ENCODE data around the gene AFP.

AFP gene

DNA sequence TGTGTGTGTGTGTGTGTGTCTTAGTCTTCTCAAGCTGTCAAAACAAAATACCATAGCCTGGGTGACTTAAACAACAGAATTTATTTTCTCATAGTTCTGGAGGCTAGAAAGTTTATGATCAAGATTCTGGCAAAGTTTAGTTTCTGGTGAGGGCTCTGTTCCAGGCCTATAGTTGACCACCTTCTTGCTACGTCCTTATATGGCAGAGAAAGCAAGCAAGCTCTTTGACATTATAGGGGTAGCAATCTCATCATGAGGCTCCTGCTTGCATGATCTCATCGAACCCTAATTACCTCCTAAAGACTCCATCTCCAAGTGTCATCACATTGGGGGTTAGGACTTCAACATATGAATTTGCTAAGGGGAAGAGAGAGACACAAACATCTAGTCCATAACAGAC, 6.9 kb upstream of the AFP start:
- H3K27me3 ChIP-seq (ENCODE audit: insufficient read depth, low read length), result no peaks in the 10 kb centered on the region

DNA sequence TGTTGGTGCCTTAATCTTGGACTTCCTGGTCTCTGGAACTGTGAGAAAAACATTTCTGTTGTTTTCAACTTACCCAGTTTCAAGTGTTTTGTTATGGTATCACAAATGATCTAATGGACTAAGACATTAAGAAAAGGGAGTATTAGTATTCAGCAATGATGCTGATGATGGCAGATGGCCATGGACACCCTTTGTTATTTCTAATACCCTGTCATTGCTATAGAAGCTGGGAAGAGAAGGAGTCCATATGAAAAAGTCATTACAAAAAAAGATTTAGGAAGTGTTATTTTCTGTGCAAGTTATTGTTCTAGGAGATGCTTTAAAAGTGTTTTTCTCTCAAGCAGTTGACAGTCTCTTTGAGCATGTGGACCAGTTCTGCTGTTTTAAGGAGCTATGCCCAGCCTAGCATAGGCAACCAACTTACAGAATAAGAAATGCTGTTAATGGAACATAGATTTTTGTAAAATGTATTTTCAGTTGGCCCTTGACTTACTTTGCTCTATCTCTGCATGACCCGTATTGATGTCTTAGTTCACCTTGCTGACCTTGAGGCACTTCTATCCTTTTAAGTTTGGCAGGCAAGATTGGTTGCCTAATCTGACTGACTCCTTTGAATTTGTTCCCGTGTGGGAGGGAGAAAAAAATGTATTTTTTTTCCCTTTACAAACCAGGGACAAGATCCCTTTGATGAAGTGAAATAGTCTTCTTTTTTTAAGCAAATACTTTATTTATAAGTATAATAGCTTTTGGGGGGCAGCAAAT, 6.0 kb upstream of the AFP start:
- Histone ChIP-seq H3K4me3 (ENCODE audit: low read length) (no peak overlapping the region), H3K4me1 (ENCODE audit: insufficient read depth, low read length) (no peaks in the 10 kb centered on the region), H3K27me3 (ENCODE audit: insufficient read depth, low read length) (no peaks in the 10 kb centered on the region), H3K9me3 (ENCODE audit: insufficient read depth, low read depth, low read length) (no peaks in the 10 kb centered on the region), H3K27ac (ENCODE audit: low read depth, low read length) (no peak overlapping the region), H3K9ac (ENCODE audit: low read depth, low read length) (no peak overlapping the region), H3K36me3 (ENCODE audit: insufficient read depth, low read length) (no peaks in the 10 kb centered on the region)
- 92% methylated on average over 1 of the region's 2 CpGs for WGBS

More for the DNA sequence above, 6.9 kb upstream of the AFP start:
- Histone ChIP-seq H3K9me3 (ENCODE audit: insufficient read depth, low read depth, low read length) (no peaks in the 10 kb centered on the region), H3K4me3 (ENCODE audit: low read length) (no peak overlapping the region), H3K27ac (ENCODE audit: low read depth, low read length) (no peak overlapping the region), H3K4me1 (ENCODE audit: insufficient read depth, low read length) (no peaks in the 10 kb centered on the region), H3K36me3 (ENCODE audit: insufficient read depth, low read length) (no peaks in the 10 kb centered on the region), H3K9ac (ENCODE audit: low read depth, low read length) (no peak overlapping the region)
- WGBS, result 90% methylated on average over 1 of the region's 2 CpGs

DNA sequence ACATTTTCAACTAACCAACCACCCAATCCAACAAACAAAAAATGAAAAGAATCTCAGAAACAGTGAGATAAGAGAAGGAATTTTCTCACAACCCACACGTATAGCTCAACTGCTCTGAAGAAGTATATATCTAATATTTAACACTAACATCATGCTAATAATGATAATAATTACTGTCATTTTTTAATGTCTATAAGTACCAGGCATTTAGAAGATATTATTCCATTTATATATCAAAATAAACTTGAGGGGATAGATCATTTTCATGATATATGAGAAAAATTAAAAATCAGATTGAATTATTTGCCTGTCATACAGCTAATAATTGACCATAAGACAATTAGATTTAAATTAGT, 4.2 kb upstream of the AFP start:
- Histone ChIP-seq H3K4me1 (ENCODE audit: insufficient read depth, low read length) (no peaks in the 10 kb centered on the region), H3K36me3 (ENCODE audit: insufficient read depth, low read length) (no peaks in the 10 kb centered on the region), H3K9ac (ENCODE audit: low read depth, low read length) (no peak overlapping the region), H3K27me3 (ENCODE audit: insufficient read depth, low read length) (no peaks in the 10 kb centered on the region), H3K27ac (ENCODE audit: low read depth, low read length) (no peak overlapping the region), H3K4me3 (ENCODE audit: low read length) (no peak overlapping the region), H3K9me3 (ENCODE audit: insufficient read depth, low read depth, low read length) (no peaks in the 10 kb centered on the region)
- no CpG with 5 or more reads among the region's 1 CpG for WGBS

DNA sequence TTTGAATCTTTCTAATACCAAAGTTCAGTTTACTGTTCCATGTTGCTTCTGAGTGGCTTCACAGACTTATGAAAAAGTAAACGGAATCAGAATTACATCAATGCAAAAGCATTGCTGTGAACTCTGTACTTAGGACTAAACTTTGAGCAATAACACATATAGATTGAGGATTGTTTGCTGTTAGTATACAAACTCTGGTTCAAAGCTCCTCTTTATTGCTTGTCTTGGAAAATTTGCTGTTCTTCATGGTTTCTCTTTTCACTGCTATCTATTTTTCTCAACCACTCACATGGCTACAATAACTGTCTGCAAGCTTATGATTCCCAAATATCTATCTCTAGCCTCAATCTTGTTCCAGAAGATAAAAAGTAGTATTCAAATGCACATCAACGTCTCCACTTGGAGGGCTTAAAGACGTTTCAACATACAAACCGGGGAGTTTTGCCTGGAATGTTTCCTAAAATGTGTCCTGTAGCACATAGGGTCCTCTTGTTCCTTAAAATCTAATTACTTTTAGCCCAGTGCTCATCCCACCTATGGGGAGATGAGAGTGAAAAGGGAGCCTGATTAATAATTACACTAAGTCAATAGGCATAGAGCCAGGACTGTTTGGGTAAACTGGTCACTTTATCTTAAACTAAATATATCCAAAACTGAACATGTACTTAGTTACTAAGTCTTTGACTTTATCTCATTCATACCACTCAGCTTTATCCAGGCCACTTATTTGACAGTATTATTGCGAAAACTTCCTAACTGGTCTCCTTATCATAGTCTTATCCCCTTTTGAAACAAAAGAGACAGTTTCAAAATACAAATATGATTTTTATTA, 3.6 kb upstream of the AFP start:
- Histone ChIP-seq H3K4me3 (ENCODE audit: low read length) (no peak overlapping the region), H3K9me3 (ENCODE audit: insufficient read depth, low read depth, low read length) (no peaks in the 10 kb centered on the region), H3K4me1 (ENCODE audit: insufficient read depth, low read length) (no peaks in the 10 kb centered on the region), H3K9ac (ENCODE audit: low read depth, low read length) (no peak overlapping the region), H3K27me3 (ENCODE audit: insufficient read depth, low read length) (no peaks in the 10 kb centered on the region), H3K36me3 (ENCODE audit: insufficient read depth, low read length) (no peaks in the 10 kb centered on the region), H3K27ac (ENCODE audit: low read depth, low read length) (no peak overlapping the region)
- WGBS, result 90% methylated on average over 5 of the region's 5 CpGs

DNA sequence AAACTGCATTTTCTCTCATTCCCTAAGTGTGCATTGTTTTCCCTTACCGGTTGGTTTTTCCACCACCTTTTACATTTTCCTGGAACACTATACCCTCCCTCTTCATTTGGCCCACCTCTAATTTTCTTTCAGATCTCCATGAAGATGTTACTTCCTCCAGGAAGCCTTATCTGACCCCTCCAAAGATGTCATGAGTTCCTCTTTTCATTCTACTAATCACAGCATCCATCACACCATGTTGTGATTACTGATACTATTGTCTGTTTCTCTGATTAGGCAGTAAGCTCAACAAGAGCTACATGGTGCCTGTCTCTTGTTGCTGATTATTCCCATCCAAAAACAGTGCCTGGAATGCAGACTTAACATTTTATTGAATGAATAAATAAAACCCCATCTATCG, 2.9 kb upstream of the AFP start:
- H3K36me3 ChIP-seq (ENCODE audit: insufficient read depth, low read length), result no peaks in the 10 kb centered on the region
- H3K27me3 ChIP-seq (ENCODE audit: insufficient read depth, low read length), result no peaks in the 10 kb centered on the region
- no peaks in the 10 kb centered on the region for H3K9me3 ChIP-seq (ENCODE audit: insufficient read depth, low read depth, low read length)
- no peak overlapping the region for H3K9ac ChIP-seq (ENCODE audit: low read depth, low read length)
- H3K4me3 ChIP-seq (ENCODE audit: low read length), result no peak overlapping the region
- H3K4me1 ChIP-seq (ENCODE audit: insufficient read depth, low read length), result no peaks in the 10 kb centered on the region
- no peak overlapping the region for H3K27ac ChIP-seq (ENCODE audit: low read depth, low read length)
- 82% methylated on average over 1 of the region's 2 CpGs for WGBS

DNA sequence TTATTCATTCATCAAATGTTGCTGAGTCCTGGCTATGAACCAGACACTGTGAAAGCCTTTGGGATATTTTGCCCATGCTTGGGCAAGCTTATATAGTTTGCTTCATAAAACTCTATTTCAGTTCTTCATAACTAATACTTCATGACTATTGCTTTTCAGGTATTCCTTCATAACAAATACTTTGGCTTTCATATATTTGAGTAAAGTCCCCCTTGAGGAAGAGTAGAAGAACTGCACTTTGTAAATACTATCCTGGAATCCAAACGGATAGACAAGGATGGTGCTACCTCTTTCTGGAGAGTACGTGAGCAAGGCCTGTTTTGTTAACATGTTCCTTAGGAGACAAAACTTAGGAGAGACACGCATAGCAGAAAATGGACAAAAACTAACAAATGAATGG, 1.7 kb upstream of the AFP start:
- WGBS, result 57% methylated on average over 3 of the region's 3 CpGs
- Histone ChIP-seq H3K27me3 (ENCODE audit: insufficient read depth, low read length) (no peaks in the 10 kb centered on the region), H3K9me3 (ENCODE audit: insufficient read depth, low read depth, low read length) (no peaks in the 10 kb centered on the region), H3K36me3 (ENCODE audit: insufficient read depth, low read length) (no peaks in the 10 kb centered on the region), H3K27ac (ENCODE audit: low read depth, low read length) (no peak overlapping the region), H3K4me3 (ENCODE audit: low read length) (no peak overlapping the region), H3K4me1 (ENCODE audit: insufficient read depth, low read length) (no peaks in the 10 kb centered on the region), H3K9ac (ENCODE audit: low read depth, low read length) (no peak overlapping the region)

DNA sequence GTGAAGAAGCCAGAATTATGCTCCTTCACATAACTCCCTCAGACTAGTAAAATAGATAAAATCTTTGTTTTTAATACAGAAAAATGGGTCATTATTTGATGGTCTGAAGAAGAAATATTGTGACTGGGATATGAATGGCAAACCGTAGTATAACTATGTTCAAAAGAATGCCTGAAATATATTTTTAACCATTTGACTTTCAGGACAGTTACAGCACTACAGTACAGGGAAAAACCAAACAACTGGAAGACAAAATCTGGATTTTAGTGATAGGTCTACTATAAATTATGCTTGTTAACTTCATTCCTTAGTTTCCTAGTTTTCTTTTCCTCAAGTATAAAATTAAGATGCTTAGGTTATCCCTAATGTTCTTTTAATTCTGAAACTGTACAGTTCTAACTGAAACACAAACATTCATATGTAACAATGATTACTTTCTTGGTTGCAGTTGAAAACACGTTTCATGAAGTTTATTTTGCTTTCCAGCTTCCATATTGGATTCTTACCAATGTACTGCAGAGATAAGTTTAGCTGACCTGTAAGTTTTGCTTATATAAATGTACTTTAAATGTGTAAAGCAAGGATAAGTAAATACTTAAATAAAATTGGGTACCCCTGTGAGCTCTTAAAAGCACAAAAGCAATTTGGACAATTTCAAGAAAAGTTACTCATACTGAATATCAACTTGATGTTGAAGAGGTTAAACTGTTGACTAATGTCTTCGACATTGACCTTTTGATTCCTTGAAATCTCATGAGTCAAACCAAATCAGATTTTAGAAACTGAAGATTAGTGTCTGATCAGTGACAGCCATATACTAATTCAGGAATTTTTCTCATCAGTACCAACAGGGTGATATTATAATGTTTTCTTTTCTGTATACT, 895 bp downstream of the AFP start:
- Histone ChIP-seq H3K27ac (ENCODE audit: low read depth, low read length) (no peak overlapping the region), H3K9ac (ENCODE audit: low read depth, low read length) (no peak overlapping the region), H3K36me3 (ENCODE audit: insufficient read depth, low read length) (no peaks in the 10 kb centered on the region), H3K4me1 (ENCODE audit: insufficient read depth, low read length) (no peaks in the 10 kb centered on the region), H3K4me3 (ENCODE audit: low read length) (no peak overlapping the region), H3K9me3 (ENCODE audit: insufficient read depth, low read depth, low read length) (no peaks in the 10 kb centered on the region), H3K27me3 (ENCODE audit: insufficient read depth, low read length) (no peaks in the 10 kb centered on the region)
- 91% methylated on average over 3 of the region's 3 CpGs for WGBS

DNA sequence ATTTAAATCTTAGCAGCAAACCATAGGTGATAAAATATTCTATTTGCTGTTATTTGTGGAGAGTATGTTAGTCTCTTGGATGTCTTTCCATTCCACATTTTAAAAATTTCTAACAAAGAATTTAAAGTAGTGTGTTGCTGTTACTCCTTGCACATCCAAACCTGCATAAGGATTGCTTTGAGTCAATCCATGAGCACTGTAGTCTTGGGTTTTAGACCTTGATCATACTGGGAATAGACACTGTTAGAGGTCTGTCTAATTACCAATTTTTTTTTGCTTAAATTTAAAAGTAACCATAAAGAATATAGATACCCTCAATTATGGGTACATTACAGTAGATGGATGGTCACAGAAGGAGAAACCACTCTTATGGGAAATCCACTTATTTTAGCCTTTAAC, 1.5 kb downstream of the AFP start:
- no peak overlapping the region for H3K27ac ChIP-seq (ENCODE audit: low read depth, low read length)
- no peaks in the 10 kb centered on the region for H3K27me3 ChIP-seq (ENCODE audit: insufficient read depth, low read length)
- no peaks in the 10 kb centered on the region for H3K9me3 ChIP-seq (ENCODE audit: insufficient read depth, low read depth, low read length)
- H3K9ac ChIP-seq (ENCODE audit: low read depth, low read length), result no peak overlapping the region
- H3K4me1 ChIP-seq (ENCODE audit: insufficient read depth, low read length), result no peaks in the 10 kb centered on the region
- no peaks in the 10 kb centered on the region for H3K36me3 ChIP-seq (ENCODE audit: insufficient read depth, low read length)
- no peak overlapping the region for H3K4me3 ChIP-seq (ENCODE audit: low read length)

DNA sequence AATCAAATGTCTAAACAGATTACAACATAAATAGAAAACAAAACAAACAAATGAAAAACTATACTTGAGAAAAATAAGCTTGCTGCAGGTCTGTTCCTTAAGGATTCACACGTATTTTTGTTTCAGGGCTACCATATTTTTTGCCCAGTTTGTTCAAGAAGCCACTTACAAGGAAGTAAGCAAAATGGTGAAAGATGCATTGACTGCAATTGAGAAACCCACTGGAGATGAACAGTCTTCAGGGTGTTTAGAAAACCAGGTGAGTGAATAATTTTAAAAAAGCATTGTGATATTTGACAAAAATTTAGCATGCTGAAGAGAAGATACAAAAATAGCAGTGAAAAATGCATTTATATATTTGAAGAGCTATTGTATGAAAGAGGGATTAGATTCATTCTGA, 2.0 kb downstream of the AFP start:
- Histone ChIP-seq H3K9ac (ENCODE audit: low read depth, low read length) (no peak overlapping the region), H3K36me3 (ENCODE audit: insufficient read depth, low read length) (no peaks in the 10 kb centered on the region), H3K4me1 (ENCODE audit: insufficient read depth, low read length) (no peaks in the 10 kb centered on the region), H3K4me3 (ENCODE audit: low read length) (no peak overlapping the region), H3K9me3 (ENCODE audit: insufficient read depth, low read depth, low read length) (no peaks in the 10 kb centered on the region), H3K27me3 (ENCODE audit: insufficient read depth, low read length) (no peaks in the 10 kb centered on the region), H3K27ac (ENCODE audit: low read depth, low read length) (no peak overlapping the region)
- WGBS, result 88% methylated on average over 1 of the region's 1 CpG

DNA sequence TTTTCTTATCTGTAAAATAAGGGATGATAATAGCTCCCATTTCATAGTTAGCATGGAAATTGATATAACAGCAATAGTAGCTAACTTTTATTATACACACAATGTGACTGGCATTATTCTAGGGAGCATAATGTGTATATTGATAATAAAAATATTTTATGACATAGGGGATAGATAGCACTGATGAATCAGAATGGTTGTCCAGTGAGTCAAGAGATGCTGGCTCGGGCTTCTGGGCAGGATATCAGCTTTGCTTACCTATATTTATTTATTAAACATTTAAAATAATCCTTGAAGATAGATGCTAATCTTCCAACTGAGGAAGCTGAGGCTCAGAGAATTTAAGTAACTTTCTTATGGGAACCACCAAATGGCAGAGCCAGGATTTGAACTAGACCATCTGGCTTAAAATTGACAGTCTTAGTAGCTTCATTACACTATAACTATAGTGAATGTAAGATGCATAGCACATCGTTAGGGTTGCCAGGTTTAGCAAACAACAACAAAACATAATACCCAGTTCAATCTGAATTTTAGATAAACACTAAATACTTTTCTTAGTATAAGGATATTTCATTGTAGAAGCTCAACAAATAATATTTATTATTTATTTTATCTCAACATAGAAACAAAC, 2.7 kb downstream of the AFP start:
- Histone ChIP-seq H3K9me3 (ENCODE audit: insufficient read depth, low read depth, low read length) (no peaks in the 10 kb centered on the region), H3K36me3 (ENCODE audit: insufficient read depth, low read length) (no peaks in the 10 kb centered on the region), H3K27ac (ENCODE audit: low read depth, low read length) (no peak overlapping the region), H3K4me3 (ENCODE audit: low read length) (no peak overlapping the region), H3K27me3 (ENCODE audit: insufficient read depth, low read length) (no peaks in the 10 kb centered on the region), H3K4me1 (ENCODE audit: insufficient read depth, low read length) (no peaks in the 10 kb centered on the region), H3K9ac (ENCODE audit: low read depth, low read length) (no peak overlapping the region)
- WGBS, result no CpG with 5 or more reads among the region's 2 CpGs

DNA sequence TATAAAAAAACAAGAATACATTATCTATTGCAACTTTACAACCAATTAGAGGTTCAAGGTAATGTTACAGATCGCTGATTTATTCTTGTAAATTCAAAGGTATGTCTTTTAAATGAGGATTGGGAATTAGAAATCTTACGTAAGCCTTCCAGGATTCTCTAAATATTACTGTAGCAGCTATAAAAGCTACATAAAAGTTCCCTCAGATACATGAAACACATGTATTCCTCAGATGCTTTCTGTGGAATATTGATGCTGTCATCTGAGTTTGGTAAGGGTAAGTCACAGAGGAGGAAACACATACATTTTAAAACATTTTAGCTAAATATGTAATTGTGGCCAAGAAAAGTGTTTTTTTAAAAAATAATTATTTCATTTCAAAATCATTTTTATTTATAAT, 3.4 kb downstream of the AFP start:
- no CpG with 5 or more reads among the region's 2 CpGs for WGBS
- Histone ChIP-seq H3K9ac (ENCODE audit: low read depth, low read length) (no peak overlapping the region), H3K4me1 (ENCODE audit: insufficient read depth, low read length) (no peaks in the 10 kb centered on the region), H3K9me3 (ENCODE audit: insufficient read depth, low read depth, low read length) (no peaks in the 10 kb centered on the region), H3K27ac (ENCODE audit: low read depth, low read length) (no peak overlapping the region), H3K27me3 (ENCODE audit: insufficient read depth, low read length) (no peaks in the 10 kb centered on the region), H3K4me3 (ENCODE audit: low read length) (no peak overlapping the region), H3K36me3 (ENCODE audit: insufficient read depth, low read length) (no peaks in the 10 kb centered on the region)
